MM.1S (cell line): ENCODE data around the gene GNRH2.
A peak's percentile ranks its signal among the peaks of the same experiment; 100 is the strongest.

Experiments
- CTCF ChIP-seq: fragments of 300-600 bp; sonication (generic); IDR thresholded peaks from 2 replicates; pipeline ENCODE4 v1.5.1; 2016; ENCODE audit warnings: antibody characterized with exemption, low read length, mixed read lengths
- EZH2 ChIP-seq: fragments of 300-600 bp; sonication (generic); optimal IDR thresholded peaks from 2 replicates; pipeline ENCODE3; 2017; ENCODE audit warnings: low read depth, mild to moderate bottlenecking, antibody characterized with exemption, low read length, mixed read lengths
- EZH2phosphoT487 ChIP-seq: fragments of 300-600 bp; sonication (generic); IDR thresholded peaks from 2 replicates; pipeline ENCODE4 v1.6.1; 2018; ENCODE audit warnings: antibody characterized with exemption, low read length

- TF ChIP-seq CTCF (peak; percentile 54), EZH2 (no peak), EZH2phosphoT487 (no peak)
Observed at GRCh38 chr20:3000852-3001523, 42.4 kb upstream of the GNRH2 start.
